GM19351 (cell line): ENCODE results near the gene UBE2Q1.
"Not testable (repeated sequence)": the region's sequence is repeated elsewhere in the genome, so short reads cannot be mapped to it uniquely, and the experiment has no call there.

ENCODE experiments used
- ATAC-seq: cut with Tn5 transposase; IDR thresholded peaks from one replicate; pipeline ENCODE4 v1.9.1; 2021; ENCODE audit warnings: mild to moderate bottlenecking, moderate library complexity; ENCODE audit not compliant: unreplicated experiment

Gene UBE2Q1

DNA sequence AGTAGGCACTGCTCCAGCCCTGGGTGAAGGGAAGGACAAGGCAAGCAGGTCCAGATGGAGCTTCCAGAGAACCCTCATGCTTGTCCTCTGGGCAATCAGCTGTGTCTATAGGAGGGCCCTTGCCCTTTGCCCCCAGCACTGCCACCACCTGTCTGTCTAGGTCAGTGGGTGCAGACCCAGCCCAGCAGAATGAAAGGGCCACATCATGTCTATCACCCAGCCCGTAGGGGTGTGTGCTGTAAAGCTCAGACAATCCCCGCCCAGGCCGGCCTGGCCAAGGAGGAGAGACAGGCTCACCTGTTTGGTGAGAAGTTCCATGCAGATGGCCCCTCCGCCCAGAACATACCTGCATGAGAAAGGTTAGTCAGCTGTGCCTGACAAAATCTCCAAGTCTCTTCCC lies 7.0 kb downstream of the UBE2Q1 start:
- ATAC-seq, result no peak

DNA sequence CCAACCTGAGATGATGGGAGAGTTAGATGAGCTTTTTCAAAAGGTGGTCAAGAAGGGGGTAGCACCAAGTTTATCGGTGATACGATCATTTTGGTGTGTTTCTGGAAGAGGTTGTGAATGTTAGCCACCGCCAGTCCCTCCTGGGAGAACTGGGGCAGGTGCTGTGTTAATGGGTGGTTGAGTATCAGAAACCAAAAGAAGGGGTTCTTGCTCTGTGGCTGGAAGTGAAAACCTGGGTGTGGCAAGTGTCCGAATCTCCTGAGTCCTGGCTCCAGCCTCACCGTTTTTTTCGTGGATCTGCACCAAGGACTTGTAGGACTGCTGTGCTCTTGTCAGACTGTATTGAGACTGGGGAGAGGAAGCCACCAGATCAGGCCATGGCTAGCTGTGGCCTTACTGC lies 7.8 kb downstream of the UBE2Q1 start:
- no peak for ATAC-seq

DNA sequence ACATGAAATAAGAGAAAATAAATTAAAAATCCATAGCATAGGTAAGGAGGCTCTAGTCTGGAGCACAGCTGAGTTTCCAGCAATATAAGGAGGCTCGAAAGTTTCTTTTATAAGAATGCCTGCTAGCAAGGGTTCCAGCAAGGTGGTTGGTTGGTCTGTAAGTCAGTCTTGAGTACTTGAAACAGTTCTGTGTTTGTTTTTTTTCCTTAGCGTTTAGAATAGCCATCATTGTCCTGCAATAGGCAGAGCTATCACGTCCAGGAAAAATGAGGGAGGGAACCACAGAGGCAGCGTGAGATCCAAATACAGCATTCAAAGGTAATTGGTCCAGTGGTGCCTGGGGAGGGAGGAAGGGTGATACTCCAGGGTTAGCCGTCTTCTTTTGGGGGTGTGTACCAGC lies 8.4 kb downstream of the UBE2Q1 start:
- ATAC-seq, result no peak

DNA sequence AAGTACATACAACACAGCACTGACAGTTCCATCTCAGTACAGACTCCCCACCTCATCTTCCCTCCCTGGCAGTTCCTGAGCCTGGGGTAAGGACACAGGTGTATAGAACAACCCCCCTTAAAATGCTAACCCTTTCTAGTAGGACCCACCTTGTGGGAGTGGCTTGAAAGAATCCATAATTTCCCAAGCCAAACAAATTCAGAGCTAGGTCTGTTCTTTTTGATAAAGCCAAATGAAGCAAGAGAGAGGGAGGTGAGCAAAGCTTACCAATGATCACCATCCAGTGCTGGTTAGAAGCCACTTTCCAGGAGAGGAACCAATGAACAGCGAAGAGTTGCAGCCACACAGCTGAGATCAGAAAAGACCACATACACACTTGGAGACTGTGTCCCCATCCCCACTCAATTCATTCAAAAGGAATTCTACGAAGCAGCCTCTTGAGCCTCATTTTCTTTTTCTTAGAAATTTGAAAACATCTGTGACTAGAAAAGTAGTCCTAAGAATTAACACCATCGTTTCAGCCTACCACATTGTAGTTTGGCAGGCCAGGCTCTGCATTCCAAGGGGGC lies 9.2 kb downstream of the UBE2Q1 start:
- ATAC-seq, result no peak

DNA sequence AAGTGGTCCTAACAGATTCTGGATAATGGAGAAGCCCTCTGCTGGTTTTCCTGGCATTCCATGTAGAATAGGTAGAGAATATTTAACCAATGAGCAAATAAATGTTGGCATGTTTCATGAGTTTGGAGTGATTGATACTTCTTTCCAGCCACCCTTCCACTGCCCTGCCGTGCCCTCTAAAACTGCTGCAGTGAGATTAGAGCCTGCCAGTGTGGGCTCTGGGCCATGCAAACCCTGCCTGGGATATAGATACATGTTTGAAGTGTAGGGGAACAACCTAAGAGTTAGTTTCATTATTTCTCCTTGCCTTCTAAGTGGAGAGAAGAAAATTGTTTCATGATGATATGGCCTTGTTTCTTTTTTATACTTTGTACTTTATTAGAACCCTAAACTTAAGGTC lies 10.4 kb downstream of the UBE2Q1 start:
- no peak for ATAC-seq

DNA sequence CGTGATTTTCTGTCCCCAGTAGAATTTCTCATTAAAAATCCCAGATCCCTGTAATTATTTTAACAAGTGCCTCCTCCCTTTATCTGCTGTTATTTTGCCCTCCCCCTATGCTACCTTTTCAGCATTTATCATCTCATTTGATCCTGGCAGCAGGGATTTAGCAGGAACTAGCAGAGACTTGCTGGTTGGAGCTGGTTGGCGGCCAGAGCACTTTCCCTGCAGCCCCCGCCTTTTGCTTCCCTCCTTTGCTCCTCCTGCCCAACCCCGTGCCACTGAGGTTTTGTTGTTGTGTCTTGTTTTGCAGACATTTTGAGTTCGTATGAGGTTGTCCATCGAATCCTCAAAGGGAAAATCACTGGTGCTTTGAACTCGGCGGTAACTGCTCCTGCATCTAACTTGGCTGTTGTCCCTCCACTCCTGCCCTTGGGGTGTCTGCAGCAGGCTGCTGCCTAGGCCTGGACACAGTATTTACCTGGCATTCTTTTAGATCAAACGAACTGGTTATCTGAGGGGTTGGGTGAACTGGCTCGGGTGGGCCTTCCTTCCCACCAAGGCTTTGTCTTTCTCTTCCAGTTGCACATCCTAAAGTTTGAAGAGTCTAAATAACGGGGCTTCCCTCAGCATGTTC lies 11.2 kb downstream of the UBE2Q1 start:
- ATAC-seq, result no peak

DNA sequence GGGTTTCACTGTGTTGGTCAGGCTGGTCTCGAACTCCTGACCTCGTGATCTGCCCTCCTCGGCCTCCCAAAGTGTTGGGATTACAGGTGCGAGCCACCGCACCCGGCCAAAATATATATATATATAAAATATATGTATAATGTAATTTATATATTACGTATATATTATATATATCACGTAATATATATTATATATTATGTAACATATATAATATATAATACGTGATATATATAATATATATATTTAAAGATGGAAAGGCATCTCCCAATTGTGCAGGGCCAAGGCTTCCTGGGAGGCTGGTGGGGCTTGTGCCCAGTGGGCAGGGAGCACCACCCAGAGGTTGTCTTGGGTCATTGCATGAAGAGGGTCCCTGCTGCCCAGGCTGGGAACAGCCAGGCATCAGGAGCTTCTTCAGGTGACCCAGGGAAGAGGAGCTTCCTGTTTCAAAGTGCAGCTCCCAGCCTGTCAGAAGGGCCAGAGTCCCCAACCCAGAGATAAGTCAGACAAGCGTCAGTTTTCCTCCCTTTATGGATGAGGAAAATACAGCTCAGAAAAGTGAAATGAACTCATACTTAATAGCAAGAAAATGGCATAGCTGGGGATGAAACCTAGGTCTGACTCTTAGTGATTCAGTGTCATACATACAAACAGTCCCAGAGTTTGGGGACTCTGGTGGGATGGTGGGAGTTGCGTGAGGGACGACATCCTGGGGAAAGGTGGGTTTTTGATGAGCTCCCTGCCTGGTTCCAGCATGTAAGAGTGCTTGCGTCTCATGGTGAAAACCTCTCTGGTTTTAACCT lies 12.0 kb downstream of the UBE2Q1 start:
- no peak for ATAC-seq

DNA sequence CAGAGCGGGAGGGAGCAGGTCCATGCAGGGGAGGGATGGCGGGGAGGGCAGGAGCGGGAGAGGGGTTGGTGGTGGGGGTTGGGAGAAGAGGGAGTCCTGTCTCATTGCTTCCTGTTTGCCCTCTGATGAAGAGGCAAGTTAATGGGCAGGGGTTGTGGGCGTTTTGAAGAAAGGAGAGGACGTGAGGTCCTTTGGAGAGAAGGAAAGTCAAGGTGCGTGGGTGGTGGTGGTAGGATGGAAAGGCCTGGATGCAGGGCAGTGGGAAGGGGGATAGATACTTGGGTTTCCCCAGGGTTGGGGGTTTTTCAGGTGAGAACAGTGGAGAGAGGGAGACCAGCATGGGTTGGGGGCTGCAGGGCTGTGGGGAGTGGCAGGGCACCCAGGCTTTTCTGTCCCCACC lies 17.2 kb downstream of the UBE2Q1 start:
- ATAC-seq, result no peak

DNA sequence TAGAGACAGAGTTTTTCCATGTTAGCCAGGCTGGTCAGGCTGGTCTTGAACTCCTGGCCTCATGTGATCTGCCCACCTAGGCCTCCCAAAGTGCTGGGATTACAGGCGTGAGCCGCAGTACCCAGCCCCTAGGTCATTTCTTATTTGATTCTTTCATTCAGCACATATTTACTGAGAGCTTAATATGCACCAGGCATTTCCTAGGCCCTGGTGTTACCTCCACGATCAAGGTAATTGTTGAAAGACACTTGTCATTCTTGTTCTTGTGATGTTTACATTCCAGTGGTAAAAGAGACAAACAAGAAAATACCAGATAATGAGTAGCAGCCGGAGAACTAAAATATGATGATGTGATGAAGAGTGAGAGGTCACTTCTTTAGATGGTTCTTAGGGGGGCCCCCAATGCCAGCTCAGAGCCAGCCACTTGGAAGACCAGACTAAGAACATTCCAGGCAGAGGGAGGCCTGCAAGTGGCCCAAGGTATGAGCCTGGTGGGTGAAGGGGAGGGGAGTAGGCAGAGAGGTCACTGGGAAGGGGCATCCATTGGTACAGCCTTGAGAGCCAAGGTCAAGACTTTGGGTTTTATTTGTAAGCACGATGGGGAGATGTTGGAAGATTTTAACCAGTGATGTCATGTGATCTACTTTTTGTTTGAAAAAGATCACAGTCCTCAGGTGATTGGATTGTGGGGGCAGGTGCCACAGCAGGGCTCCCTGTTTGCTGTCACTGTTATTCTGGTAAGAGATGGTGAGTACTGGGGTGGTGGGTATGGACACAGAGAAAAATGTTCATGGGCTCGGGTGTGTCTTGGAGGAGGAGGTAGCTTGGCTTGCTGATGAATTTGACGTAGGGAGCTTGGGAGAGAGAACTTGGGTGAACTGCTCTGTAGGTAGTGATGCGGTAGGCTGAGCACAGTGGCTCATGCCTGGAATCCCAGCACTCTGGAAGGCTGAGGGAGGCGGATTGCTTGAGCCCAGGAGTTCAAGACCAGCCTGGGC lies 18.7 kb downstream of the UBE2Q1 start:
- ATAC-seq, result no peak

DNA sequence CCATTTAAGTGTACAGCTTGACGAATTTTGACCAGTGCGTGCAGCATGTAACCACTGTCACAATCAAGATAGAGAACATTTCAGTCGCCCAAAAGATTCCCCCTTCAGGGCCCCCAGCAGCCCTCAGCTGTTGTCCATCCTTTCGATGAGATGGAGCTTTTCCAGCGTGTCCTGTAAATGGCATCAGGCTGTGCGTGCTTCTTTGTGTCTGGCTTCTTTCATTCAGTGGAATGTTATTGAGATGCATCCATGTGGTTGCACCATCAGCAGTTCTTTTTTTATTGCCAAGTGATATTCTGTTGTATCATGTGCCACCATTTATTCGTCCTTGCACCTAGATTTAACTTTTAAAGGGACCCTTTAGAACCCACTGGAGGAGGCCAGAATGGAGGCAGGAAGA lies 21.9 kb downstream of the UBE2Q1 start:
- ATAC-seq, result no peak

DNA sequence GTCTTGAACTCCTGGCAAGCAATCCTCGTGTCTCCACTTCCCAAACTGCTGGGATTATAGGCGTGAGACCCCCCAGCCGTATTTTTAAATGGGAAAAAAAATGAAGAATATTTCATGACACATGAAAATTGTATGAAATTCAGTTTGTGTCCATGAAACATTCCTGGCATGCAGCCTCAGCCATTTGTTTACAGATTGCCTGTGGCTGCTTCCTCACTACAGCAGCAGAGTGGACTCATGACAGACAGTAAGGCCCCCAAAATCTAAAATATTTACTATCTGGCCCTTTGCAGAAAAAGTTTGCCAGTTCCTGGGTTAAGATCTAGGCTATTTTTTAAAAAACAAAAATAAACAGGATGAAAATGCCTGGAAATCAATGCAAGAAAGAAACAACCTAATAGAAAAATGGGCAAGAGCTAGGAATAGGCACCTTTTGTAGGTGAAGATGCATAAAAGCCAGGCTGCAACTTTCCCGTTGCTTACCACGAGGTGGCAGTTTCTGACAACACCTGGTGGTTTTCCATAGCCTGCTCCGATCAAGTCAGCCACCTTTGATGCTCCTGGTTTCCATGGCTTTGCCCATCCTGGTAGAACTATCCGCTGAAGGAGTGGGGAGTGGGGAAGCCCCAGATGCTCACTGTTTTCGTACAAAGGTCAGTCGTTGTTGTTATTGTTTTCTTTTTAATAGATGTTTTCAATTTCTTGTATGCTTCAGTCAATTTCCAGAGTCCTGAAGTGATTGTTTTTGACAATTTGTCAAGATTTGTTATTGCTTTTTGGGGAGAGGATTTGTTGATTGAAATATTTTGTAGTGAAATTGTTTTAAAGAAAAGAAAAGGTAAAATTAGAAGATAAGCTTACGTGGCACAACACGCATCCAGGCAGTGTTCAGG lies 24.3 kb downstream of the UBE2Q1 start:
- ATAC-seq, result no peak

DNA sequence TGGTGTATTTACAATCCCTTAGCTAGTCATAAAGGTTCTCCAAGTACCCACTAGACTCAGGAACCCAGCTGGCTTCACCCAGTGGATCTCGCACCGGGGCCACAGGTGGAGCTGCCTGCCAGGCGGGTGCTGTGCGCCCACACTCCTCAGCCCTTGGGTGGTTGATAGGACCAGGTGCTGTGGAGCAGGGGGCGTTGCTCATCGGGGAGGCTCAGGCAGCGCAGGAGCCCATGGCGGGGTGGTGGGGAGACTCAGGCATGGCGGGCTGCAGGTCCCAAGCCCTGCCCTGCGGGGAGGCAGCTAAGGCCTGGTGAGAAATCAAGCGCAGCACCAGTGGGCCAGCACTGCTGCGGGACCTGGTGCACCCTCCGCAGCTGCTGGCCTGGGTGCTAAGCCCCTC lies 26.5 kb downstream of the UBE2Q1 start:
- ATAC-seq, result not testable (repeated sequence)

DNA sequence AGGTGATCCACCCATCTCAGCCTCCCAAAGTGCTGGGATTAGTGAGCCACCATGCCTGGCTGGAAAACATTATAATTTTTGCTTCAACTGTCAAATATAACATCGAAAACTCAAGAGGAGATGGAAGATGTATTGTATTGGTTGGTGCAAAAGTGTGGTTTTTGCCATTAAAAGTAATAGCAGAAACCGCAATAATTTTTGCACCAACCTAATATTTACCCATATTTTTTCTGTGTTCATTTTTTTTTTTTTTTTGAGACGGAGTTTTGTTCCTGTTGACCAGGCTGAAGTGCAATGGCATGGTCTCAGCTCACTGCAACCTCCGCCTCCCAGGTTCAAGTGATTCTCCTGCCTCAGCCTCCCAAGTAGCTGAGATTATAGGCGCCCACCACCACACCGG lies 29.2 kb downstream of the UBE2Q1 start:
- no peak for ATAC-seq

DNA sequence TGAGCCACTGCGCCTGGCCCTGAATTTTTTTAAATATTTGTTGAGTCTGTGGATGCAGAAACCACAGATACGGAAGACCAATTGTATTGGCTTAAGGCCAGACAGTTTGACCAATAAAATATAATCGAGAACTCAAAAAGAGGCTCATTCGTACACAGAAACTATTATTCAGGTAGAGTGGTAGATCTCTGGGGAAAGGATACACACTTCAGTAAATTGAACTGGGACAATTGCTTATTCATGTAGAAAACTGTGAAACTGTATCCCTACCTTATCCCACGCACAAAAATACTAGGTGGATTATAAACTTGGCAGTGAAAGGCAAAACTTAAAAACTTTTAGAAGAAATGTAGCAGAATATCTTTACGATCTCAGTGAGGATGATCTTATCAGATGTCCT lies 31.3 kb downstream of the UBE2Q1 start:
- ATAC-seq, result no peak

DNA sequence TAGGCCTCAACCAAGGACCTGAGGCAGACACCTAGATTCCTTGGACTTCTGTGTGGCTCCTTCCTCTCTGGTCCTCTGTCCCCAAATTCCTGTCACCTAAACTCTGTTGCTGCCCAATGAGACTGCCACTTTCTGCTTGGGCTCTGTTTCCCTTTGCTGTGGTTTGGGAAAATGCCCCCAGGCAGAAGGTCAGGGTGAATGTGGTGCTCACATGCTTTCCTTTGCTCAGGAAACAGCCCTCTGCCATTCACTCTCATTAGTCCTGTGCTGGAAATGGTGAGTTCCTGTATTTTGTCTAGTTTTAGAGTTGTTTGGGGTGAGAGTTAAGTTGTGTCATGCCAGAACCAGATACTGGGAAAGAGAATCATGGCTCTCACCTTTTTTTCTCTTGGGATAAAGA lies 33.6 kb downstream of the UBE2Q1 start:
- no peak for ATAC-seq

DNA sequence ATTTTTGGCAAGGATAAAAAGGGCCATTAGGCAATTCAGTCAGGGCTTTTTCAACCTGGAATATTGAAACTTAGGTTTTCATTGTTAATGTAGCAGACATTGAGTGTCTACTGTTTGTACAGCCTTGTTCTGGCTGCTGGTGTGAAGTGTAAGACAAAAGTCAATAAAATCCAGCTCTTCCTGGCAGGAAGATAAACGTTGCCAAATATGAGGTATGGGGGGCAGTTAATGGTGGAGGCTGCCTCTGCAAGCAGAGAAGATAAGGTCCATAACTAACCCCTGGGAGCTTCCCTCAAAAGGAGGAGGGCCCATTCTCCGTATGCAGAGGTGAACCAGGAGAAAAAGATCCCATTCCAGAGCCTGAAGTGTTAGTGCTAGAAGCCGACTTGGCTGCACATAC lies 36.8 kb downstream of the UBE2Q1 start:
- no peak for ATAC-seq

DNA sequence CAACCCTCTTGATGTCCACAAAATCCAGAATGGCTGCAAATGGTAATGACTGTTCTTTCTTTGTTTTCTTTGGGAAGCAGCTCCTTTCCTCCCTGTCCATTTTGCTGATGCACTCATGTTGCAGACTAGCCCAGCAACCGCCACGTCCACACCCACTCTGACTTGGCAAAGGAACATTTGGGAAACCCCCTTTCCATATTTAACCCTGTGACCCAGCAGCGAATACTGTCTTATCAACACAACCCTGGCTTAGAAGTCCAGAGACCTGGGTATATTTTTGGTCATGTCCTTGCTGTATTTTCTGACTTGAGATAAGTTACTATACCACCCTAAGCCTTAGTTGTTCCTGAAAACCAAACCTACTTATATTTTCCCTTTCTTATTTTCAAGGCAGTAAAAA lies 38.1 kb downstream of the UBE2Q1 start:
- ATAC-seq, result no peak

DNA sequence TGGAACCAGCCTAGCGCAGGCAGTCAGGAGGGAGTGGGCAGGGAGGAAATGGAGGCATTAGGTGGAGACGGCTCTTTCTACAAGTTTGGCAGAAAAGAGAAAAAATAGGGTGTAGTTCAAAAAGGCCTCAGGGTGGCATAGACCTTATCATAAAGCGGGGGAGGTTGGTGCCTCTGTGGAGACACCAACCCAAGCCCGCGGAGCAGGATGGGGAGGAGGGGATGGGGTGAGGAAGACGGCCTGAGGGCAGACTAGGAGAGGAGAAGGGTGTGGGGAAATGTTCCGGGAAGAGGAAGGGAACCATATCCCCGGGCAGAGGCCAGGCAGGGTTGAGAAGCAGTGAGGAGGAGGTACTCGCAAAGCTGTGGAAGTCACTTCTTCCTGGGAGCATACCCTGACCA lies 38.9 kb downstream of the UBE2Q1 start:
- no peak for ATAC-seq

DNA sequence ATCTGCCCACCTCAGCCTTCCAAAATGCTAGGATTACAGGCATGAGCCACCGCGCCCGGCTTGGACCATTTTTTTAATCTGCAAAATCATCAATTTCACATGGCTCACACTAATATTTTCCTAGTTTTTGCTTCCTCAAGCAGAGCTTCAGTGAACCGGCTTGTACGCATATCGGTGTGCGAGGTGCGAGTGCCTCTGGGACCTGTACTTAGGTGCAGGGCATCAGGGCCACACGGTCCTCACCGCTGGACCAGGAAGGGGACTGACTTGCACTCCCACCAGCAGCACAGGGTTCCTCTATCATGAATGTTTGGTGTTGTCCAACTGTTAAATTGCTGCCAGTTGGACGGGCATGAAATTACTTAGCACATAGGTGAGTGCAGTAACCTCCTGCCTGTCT lies 40.8 kb downstream of the UBE2Q1 start:
- ATAC-seq, result no peak

DNA sequence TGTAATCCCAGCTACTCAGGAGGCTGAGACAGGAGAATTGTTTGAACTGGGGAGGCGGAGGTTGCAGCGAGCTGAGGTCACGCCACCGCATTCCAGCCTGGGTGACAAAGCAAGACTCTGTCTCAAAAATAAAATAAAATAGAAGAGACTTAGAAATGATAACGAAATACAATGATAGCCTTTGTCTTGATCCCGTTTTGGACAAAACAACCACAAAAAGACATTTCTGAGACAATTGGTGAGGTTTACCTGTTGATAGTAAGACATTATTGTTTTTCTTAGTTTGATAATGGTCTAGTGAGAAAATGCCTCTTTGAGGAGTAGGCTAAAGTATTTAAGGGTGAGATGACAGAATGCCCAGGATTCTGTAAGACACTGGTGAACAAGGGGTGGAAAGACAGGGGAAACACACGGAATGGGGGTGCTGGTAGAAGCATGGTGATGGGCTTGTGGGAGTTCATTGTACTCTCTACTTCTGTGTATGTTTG lies 44.4 kb downstream of the UBE2Q1 start:
- ATAC-seq, result no peak
